Measurements from ENCODE around the gene GINS2.

Gene GINS2

DNA sequence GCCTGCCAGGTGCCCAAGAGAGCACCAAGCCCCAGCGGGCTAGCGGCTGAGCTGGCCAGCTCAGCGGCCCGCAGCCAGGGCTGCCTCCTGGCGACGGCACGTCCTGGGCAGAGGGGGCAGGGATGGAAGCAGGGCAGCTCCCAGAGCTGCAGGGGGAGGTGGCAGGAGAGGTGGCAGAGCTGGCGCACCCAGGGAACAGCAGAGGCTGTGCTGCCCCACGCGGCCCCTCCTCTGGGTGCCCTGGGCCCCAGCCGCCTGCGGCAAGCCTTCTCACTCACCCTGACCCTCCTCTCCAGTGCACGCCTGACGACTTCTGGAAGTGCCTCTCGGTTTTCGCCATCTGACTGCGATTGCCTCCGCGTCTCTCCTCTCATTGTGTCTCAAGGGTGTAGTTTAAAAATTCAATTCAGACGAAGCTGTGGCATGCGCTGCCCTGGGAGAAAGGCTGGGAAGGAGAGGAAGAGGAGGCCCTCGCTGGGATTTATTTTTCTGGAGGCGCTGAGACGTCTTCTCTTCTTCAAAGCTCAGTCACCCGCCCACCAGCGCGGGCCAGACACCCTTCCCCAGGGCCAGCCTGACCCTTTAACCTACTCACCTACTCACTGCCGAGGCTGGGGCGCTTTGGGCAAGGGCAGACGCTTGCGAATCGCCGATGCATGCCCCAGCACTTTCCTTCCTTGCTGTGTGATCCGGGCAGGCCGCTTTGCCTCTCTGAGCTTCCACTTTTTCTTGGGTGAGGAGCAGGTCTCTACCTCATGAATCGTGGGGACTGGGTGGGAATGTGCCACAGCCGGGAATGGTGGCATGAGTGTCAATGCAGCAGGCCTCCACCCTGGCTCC is 50.7 kb downstream of the GINS2 start:
- H3K4me3 ChIP-seq, result no peak overlapping the region
- peak overlapping the region in 2 of 11 experiments; percentile 16 to 17; a peak in 3 of 22 replicates for H3K27ac ChIP-seq
- H4K20me1 ChIP-seq, result peaks cover 98 to 100% (median 99%) of the 10 kb centered on the region in 11 experiments
- no peaks in the 10 kb centered on the region for H3K27me3 ChIP-seq
- peaks cover 23 to 87% (median 67%) of the 10 kb centered on the region in 10 experiments for H3K4me1 ChIP-seq
- peak overlapping the region in 4 of 11 experiments; percentile 26 to 39 (median 30); a peak in 3 of 22 replicates for H3K9ac ChIP-seq
- no peak for TF ChIP-seq Cebpa-rat (IDR thresholded peaks at IDR 0.05)
- no peaks in the 10 kb centered on the region for H3K9me3 ChIP-seq (replicated peaks in 1 of 11)
- peak overlapping the region in 9 of 11 experiments; percentile 21 to 69 (median 59); a peak in 17 of 22 replicates for H3K4me2 ChIP-seq
- peaks cover 0 to 82% (median 62%) of the 10 kb centered on the region in 11 experiments; a peak in 18 of 22 replicates for H3K36me3 ChIP-seq

DNA sequence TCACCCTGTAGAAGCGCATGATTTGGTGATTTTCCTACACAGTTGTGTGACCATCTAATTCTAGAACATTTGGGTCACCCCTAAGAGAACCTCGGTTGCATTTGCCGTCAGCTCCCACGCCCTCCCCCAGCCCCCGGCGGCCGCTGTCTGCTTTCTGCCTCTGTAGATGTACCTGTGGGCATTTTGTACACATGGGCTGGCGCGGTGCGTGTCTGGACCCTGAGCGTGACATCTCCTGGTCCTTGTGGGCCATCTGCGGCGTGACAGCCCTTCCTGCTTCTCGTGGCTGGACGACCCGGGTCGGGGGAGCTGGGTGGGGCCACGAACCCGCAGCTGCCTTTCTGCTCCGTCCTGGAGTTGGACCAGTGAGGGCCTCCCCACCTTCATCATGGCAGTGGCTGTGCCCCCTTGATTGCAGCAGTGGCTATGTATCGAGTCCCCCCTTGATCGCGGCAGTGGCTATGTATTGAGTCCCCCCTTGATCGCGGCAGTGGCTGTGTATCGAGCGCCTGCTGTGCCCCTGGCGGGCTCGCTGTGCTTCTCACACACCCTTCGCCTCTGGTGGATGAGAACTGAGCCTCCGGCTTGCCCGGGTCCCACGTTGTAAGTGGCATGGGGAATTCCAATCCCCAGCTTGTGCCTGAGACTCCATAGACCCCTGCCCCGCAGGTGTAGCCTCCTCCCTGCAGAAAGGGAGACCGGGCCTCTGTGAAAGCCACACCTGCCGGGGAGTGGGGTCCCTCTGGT is 51.5 kb downstream of the GINS2 start:
- Histone ChIP-seq H3K4me3 (no peak overlapping the region), H3K4me1 (peaks cover 15 to 85% (median 62%) of the 10 kb centered on the region in 10 experiments), H4K20me1 (peaks cover 98 to 100% (median 99%) of the 10 kb centered on the region in 11 experiments), H3K36me3 (peaks cover 0 to 83% (median 63%) of the 10 kb centered on the region in 11 experiments; a peak in 18 of 22 replicates), H3K27ac (peak overlapping the region in 2 of 11 experiments; percentile 16 to 17; a peak in 2 of 22 replicates), H3K9me3 (replicated peaks in 1 of 11) (no peaks in the 10 kb centered on the region), H3K9ac (peak overlapping the region in 5 of 11 experiments; percentile 17 to 39 (median 29); a peak in 4 of 22 replicates), H3K27me3 (no peaks in the 10 kb centered on the region), H3K4me2 (peak overlapping the region in 9 of 11 experiments; percentile 21 to 69 (median 59); a peak in 17 of 22 replicates)
- TF ChIP-seq Cebpa-rat (IDR thresholded peaks at IDR 0.05), result no peak

DNA sequence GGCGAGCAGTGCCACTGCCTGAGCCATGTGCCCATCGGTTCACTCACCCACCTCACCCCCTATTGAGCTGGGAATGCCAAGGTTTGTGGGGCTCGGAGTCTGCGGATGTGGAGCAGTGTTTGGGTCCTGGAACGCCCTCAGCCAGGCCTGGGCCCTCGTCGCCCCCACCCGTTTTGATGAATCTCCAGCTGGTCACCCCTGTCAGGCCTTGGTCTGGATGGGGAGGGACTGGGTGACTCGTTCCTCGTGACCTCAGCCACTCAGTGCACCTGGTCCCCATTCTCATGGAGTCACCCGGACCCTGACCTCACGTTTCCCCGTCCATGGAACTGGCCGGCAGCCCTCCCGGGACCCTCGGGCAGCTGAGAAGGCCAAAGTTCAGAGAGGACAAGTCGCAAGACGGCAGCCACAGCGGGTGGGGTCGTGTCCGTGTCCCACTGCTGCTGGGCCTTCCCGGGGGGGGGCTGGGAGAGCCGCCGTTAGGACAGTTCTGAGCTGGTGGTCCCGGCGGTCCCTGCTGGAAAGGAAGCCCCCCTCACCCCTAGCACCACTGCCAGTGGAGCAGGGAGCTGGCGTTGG is 52.4 kb downstream of the GINS2 start:
- H4K20me1 ChIP-seq, result peaks cover 98 to 100% (median 99%) of the 10 kb centered on the region in 11 experiments
- no peaks in the 10 kb centered on the region for H3K27me3 ChIP-seq
- H3K4me2 ChIP-seq, result peak overlapping the region in 7 of 11 experiments; percentile 6 to 69 (median 60); a peak in 7 of 22 replicates
- H3K9me3 ChIP-seq (replicated peaks in 1 of 11), result no peaks in the 10 kb centered on the region
- H3K9ac ChIP-seq, result peak overlapping the region in 1 of 11 experiments; percentile 29; a peak in 2 of 22 replicates
- no peak overlapping the region for H3K27ac ChIP-seq
- TF ChIP-seq Cebpa-rat (IDR thresholded peaks at IDR 0.05), result no peak
- H3K4me3 ChIP-seq, result no peak overlapping the region
- peaks cover 6 to 85% (median 62%) of the 10 kb centered on the region in 10 experiments for H3K4me1 ChIP-seq
- peaks cover 0 to 79% (median 59%) of the 10 kb centered on the region in 11 experiments; a peak in 18 of 22 replicates for H3K36me3 ChIP-seq

DNA sequence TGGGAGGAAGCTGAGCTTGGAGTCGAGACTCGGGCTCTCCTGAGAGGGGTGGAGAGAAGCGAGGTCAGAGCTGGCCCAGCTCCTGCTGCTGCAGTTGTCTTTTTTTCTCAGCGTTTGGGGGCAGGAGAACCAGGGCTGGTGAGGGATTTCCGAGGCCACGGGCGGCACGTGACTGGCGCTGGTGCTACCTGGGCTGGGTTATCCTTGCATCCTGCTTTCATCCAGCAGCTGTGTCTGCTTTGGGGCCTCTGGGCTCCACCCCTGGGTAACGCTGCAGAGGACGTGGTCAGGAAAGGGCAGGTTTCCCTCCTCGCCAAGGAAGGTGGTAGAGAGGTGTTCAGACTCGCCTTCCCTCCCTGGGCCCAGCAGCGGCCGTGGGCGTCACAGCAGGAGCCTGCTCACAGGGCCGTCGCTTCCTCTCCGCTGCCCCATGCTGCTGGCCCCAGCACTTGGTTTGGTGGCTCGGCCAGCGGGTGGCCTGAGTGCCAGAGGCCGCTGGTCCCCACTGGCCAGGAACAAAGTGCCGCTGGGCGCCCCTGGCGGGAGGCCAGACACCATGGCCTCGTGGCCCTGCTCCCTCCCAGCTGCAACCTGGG is 53.1 kb downstream of the GINS2 start:
- Histone ChIP-seq H3K4me1 (peaks cover 0 to 85% (median 65%) of the 10 kb centered on the region in 10 experiments; a peak in 17 of 20 replicates), H3K36me3 (peaks cover 0 to 75% (median 52%) of the 10 kb centered on the region in 11 experiments; a peak in 18 of 22 replicates), H3K9me3 (replicated peaks in 1 of 11) (no peaks in the 10 kb centered on the region), H3K27ac (0 out of 22 replicates have a peak overlapping the region, but pooled peaks of 1 of the 11 experiments have one; percentile 15), H3K4me3 (no peak overlapping the region), H3K27me3 (no peaks in the 10 kb centered on the region), H4K20me1 (peaks cover 98 to 100% (median 99%) of the 10 kb centered on the region in 11 experiments), H3K4me2 (peak overlapping the region in 5 of 11 experiments; percentile 5 to 69 (median 57); a peak in 7 of 22 replicates), H3K9ac (peak overlapping the region in 1 of 11 experiments; percentile 29; a peak in 1 of 22 replicates)
- TF ChIP-seq Cebpa-rat (IDR thresholded peaks at IDR 0.05), result no peak

DNA sequence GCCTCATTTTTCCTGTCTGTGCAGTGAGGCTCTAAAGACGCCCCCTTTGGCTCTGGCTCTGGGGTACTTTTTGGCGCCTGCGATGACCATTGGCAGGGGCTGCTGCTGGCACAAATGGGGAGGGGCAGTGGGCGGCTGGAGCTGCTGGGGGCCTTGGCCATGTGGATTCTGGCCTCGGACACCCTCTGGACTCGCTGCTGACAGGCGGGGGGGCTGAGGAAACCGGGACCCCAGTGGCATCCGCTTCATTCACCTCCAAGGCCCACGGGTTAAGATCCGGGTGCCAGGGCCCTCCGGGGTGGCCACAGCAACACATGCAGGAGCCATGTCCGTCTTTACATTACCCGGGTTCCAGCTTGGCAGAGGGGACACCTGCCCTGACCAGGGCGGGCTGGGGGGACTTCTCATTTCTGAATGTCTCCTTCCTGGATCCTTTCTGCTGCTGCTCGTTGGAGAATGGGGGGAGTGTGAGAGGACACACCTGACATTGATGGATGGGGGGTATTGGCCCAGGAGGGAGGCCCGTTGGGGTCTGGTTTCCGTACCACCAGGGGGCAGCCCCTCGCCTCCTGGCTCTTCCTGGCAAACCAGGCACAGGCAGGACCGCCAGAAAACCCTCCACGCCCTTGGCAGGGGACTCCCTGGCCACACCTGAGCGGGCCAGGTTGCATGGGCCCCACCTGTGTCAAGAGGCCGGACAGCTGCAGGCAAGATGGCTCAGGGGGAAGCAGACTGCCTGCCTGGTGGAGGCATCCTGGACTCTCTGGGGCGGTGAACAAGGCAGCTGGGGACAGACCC is 53.8 kb downstream of the GINS2 start:
- no peak overlapping the region for H3K4me3 ChIP-seq
- H4K20me1 ChIP-seq, result peaks cover 98 to 100% (median 99%) of the 10 kb centered on the region in 11 experiments
- TF ChIP-seq Cebpa-rat (IDR thresholded peaks at IDR 0.05), result no peak
- peaks cover 2 to 75% (median 49%) of the 10 kb centered on the region in 11 experiments; a peak in 20 of 22 replicates for H3K36me3 ChIP-seq
- H3K9me3 ChIP-seq (replicated peaks in 1 of 11), result peaks cover 1 to 5% (median 3%) of the 10 kb centered on the region in 11 experiments; a peak in 21 of 22 replicates
- peak overlapping the region in 2 of 11 experiments; percentile 5 to 69; a peak in 2 of 22 replicates for H3K4me2 ChIP-seq
- 0 out of 22 replicates have a peak overlapping the region, but pooled peaks of 1 of the 11 experiments have one; percentile 15 for H3K27ac ChIP-seq
- peak overlapping the region in 1 of 11 experiments; percentile 33; a peak in 1 of 22 replicates for H3K9ac ChIP-seq
- H3K27me3 ChIP-seq, result no peaks in the 10 kb centered on the region
- peaks cover 0 to 88% (median 70%) of the 10 kb centered on the region in 10 experiments; a peak in 16 of 20 replicates for H3K4me1 ChIP-seq

DNA sequence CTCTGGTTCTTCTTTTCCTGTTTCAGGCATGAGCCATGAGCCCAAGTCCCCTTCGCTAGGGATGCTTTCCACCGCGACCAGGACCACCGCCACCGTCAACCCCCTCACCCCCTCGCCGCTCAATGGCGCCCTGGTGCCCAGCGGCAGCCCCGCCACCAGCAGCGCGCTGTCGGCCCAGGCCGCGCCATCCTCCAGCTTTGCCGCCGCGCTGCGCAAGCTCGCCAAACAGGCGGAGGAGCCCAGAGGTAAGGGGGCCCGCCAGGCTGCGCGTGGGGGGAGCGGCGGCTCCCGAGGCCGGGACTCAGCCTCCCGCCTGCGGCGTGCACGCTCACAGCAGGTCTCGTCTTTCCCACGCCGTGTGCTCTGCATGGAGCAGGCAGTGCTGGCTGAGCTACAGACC is 54.9 kb downstream of the GINS2 start:
- no peak overlapping the region for H3K4me2 ChIP-seq
- no peak overlapping the region for H3K4me3 ChIP-seq
- H3K9ac ChIP-seq, result no peak overlapping the region
- peaks cover 98 to 100% (median 99%) of the 10 kb centered on the region in 11 experiments for H4K20me1 ChIP-seq
- peaks cover 12 to 16% (median 13%) of the 10 kb centered on the region in 11 experiments; a peak in 21 of 22 replicates for H3K9me3 ChIP-seq (replicated peaks in 1 of 11)
- peaks cover 12 to 76% (median 57%) of the 10 kb centered on the region in 11 experiments; a peak in 20 of 22 replicates for H3K36me3 ChIP-seq
- no peak for TF ChIP-seq Cebpa-rat (IDR thresholded peaks at IDR 0.05)
- H3K27ac ChIP-seq, result no peak overlapping the region
- H3K27me3 ChIP-seq, result no peaks in the 10 kb centered on the region
- H3K4me1 ChIP-seq, result peaks cover 0 to 86% (median 67%) of the 10 kb centered on the region in 10 experiments; a peak in 16 of 20 replicates

DNA sequence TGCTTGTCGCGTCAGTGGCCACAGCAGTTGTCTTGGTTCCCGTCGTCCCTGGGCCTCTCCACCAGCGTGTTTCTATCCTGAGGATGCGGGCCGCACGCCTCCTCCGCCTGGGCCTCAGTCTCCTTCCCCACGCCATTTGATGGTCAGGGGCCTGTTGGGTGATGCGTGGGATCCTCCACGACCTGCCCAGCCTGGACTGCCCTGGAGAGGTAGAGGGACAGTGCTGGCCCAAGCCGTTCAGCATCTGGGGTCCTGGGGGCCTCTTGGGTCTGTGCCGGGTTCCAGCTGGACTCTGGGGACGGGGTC is 55.4 kb downstream of the GINS2 start:
- Histone ChIP-seq H3K27me3 (no peaks in the 10 kb centered on the region), H3K36me3 (peaks cover 13 to 78% (median 58%) of the 10 kb centered on the region in 11 experiments; a peak in 20 of 22 replicates), H3K27ac (no peak overlapping the region), H3K9ac (no peak overlapping the region), H3K4me1 (peaks cover 2 to 88% (median 69%) of the 10 kb centered on the region in 10 experiments), H3K4me2 (no peak overlapping the region), H3K9me3 (replicated peaks in 1 of 11) (peaks cover 12 to 18% (median 14%) of the 10 kb centered on the region in 11 experiments; a peak in 21 of 22 replicates), H3K4me3 (no peak overlapping the region), H4K20me1 (peaks cover 98 to 100% (median 100%) of the 10 kb centered on the region in 11 experiments)
- no peak for TF ChIP-seq Cebpa-rat (IDR thresholded peaks at IDR 0.05)

All from BLaER1 treated with 17β-estradiol and CSF1 and Interleukin-3, amounts not matched to agents 10 nM and 100 nM (cell line).